ENCODE data around the gene PRKCSH.

Gene PRKCSH

DNA sequence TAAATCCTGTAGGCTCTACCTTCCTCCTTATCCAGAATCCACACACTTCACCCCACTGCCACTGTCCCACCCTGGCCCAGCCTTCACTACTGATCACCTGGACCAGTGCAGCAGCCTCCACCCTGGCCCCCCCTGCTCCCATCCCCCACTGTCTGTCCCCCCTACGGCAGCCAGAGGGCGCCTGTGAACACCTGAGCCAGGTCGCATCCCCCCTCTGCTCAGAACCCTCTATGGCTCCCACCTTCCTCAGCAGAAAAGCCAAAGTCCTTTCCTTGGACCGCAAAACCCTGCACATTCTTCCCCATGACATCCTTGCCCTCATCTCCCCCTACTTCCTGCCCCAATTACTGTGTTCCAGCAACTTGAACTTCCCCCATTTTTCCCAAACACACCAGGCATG is 24.8 kb downstream of the PRKCSH start (continued):
- TF ChIP-seq ZNF580 (tag by site-specific recombination; IDR thresholded peaks at IDR 0.05) (peak; percentile 71), ZBTB49 (tag by site-specific recombination; IDR thresholded peaks at IDR 0.05; ENCODE audit: low read depth) (no peak), ZNF146 (tag by site-specific recombination; IDR thresholded peaks at IDR 0.05) (no peak), ZNF292 (tag by site-specific recombination; IDR thresholded peaks at IDR 0.05; ENCODE audit: borderline replicate concordance, low read depth) (no peak), PATZ1 (tag by site-specific recombination; IDR thresholded peaks at IDR 0.05) (peak; percentile 49; the same call in 1 of the 2 replicates), TRIM28 (IDR thresholded peaks at IDR 0.05; ENCODE audit: borderline replicate concordance, low read length) (no peak), ZNF18 (tag by site-specific recombination; IDR thresholded peaks at IDR 0.05) (no peak), ZBTB7A (tag by site-specific recombination; IDR thresholded peaks at IDR 0.05; ENCODE audit: low read depth) (no peak), ZNF16 (tag by site-specific recombination; IDR thresholded peaks at IDR 0.05; ENCODE audit: low read depth) (peak; percentile 96), ZBTB1 (tag by site-specific recombination; IDR thresholded peaks at IDR 0.05) (no peak), ZEB2 (tag by site-specific recombination; IDR thresholded peaks at IDR 0.05) (peak; percentile 42; the same call in 1 of the 2 replicates), KLF9 (tag by site-specific recombination; IDR thresholded peaks at IDR 0.05; ENCODE audit: low read depth) (no peak), ZNF324 (tag by site-specific recombination; IDR thresholded peaks at IDR 0.05) (no peak), IKZF3 (tag by site-specific recombination; IDR thresholded peaks at IDR 0.05) (no peak), ZFP3 (tag by site-specific recombination; IDR thresholded peaks at IDR 0.05; ENCODE audit: low read depth) (no peak), SCRT2 (tag by site-specific recombination; IDR thresholded peaks at IDR 0.05) (no peak)
- TF ChIP-seq, protein P1, sequence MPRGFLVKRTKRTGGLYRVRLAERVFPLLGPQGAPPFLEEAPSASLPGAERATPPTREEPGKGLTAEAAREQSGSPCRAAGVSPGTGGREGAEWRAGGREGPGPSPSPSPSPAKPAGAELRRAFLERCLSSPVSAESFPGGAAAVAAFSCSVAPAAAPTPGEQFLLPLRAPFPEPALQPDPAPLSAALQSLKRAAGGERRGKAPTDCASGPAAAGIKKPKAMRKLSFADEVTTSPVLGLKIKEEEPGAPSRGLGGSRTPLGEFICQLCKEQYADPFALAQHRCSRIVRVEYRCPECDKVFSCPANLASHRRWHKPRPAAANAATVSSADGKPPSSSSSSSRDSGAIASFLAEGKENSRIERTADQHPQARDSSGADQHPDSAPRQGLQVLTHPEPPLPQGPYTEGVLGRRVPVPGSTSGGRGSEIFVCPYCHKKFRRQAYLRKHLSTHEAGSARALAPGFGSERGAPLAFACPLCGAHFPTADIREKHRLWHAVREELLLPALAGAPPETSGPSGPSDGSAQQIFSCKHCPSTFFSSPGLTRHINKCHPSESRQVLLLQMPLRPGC (tag by site-specific recombination; IDR thresholded peaks at IDR 0.05) = no peak
- TF ChIP-seq, protein P2, sequence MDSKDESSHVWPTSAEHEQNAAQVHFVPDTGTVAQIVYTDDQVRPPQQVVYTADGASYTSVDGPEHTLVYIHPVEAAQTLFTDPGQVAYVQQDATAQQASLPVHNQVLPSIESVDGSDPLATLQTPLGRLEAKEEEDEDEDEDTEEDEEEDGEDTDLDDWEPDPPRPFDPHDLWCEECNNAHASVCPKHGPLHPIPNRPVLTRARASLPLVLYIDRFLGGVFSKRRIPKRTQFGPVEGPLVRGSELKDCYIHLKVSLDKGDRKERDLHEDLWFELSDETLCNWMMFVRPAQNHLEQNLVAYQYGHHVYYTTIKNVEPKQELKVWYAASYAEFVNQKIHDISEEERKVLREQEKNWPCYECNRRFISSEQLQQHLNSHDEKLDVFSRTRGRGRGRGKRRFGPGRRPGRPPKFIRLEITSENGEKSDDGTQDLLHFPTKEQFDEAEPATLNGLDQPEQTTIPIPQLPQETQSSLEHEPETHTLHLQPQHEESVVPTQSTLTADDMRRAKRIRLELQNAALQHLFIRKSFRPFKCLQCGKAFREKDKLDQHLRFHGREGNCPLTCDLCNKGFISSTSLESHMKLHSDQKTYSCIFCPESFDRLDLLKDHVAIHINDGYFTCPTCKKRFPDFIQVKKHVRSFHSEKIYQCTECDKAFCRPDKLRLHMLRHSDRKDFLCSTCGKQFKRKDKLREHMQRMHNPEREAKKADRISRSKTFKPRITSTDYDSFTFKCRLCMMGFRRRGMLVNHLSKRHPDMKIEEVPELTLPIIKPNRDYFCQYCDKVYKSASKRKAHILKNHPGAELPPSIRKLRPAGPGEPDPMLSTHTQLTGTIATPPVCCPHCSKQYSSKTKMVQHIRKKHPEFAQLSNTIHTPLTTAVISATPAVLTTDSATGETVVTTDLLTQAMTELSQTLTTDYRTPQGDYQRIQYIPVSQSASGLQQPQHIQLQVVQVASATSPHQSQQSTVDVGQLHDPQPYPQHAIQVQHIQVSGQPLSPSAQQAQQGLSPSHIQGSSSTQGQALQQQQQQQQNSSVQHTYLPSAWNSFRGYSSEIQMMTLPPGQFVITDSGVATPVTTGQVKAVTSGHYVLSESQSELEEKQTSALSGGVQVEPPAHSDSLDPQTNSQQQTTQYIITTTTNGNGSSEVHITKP (tag by site-specific recombination; IDR thresholded peaks at IDR 0.05) = 0 out of 2 replicates have a peak, but pooled peaks have one; percentile 19
- TF ChIP-seq, protein P3, sequence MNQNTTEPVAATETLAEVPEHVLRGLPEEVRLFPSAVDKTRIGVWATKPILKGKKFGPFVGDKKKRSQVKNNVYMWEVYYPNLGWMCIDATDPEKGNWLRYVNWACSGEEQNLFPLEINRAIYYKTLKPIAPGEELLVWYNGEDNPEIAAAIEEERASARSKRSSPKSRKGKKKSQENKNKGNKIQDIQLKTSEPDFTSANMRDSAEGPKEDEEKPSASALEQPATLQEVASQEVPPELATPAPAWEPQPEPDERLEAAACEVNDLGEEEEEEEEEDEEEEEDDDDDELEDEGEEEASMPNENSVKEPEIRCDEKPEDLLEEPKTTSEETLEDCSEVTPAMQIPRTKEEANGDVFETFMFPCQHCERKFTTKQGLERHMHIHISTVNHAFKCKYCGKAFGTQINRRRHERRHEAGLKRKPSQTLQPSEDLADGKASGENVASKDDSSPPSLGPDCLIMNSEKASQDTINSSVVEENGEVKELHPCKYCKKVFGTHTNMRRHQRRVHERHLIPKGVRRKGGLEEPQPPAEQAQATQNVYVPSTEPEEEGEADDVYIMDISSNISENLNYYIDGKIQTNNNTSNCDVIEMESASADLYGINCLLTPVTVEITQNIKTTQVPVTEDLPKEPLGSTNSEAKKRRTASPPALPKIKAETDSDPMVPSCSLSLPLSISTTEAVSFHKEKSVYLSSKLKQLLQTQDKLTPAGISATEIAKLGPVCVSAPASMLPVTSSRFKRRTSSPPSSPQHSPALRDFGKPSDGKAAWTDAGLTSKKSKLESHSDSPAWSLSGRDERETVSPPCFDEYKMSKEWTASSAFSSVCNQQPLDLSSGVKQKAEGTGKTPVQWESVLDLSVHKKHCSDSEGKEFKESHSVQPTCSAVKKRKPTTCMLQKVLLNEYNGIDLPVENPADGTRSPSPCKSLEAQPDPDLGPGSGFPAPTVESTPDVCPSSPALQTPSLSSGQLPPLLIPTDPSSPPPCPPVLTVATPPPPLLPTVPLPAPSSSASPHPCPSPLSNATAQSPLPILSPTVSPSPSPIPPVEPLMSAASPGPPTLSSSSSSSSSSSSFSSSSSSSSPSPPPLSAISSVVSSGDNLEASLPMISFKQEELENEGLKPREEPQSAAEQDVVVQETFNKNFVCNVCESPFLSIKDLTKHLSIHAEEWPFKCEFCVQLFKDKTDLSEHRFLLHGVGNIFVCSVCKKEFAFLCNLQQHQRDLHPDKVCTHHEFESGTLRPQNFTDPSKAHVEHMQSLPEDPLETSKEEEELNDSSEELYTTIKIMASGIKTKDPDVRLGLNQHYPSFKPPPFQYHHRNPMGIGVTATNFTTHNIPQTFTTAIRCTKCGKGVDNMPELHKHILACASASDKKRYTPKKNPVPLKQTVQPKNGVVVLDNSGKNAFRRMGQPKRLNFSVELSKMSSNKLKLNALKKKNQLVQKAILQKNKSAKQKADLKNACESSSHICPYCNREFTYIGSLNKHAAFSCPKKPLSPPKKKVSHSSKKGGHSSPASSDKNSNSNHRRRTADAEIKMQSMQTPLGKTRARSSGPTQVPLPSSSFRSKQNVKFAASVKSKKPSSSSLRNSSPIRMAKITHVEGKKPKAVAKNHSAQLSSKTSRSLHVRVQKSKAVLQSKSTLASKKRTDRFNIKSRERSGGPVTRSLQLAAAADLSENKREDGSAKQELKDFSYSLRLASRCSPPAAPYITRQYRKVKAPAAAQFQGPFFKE (tag by site-specific recombination; IDR thresholded peaks at IDR 0.05; ENCODE audit: borderline replicate concordance) = no peak
- TF ChIP-seq, protein P4, sequence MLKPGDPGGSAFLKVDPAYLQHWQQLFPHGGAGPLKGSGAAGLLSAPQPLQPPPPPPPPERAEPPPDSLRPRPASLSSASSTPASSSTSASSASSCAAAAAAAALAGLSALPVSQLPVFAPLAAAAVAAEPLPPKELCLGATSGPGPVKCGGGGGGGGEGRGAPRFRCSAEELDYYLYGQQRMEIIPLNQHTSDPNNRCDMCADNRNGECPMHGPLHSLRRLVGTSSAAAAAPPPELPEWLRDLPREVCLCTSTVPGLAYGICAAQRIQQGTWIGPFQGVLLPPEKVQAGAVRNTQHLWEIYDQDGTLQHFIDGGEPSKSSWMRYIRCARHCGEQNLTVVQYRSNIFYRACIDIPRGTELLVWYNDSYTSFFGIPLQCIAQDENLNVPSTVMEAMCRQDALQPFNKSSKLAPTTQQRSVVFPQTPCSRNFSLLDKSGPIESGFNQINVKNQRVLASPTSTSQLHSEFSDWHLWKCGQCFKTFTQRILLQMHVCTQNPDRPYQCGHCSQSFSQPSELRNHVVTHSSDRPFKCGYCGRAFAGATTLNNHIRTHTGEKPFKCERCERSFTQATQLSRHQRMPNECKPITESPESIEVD (tag by site-specific recombination; IDR thresholded peaks at IDR 0.05) = no peak
